ENCODE data around the gene SPPL2B.

GRCh38 chr19:2290441-2291184 lies 37.9 kb upstream of the SPPL2B start:
- TF ChIP-seq CTCF (IDR thresholded peaks at IDR 0.05) (no peak), POLR2A (IDR thresholded peaks at IDR 0.05) (no peak)
